Measurements from ENCODE around the gene DLGAP1.

The DLGAP1 gene

DNA sequence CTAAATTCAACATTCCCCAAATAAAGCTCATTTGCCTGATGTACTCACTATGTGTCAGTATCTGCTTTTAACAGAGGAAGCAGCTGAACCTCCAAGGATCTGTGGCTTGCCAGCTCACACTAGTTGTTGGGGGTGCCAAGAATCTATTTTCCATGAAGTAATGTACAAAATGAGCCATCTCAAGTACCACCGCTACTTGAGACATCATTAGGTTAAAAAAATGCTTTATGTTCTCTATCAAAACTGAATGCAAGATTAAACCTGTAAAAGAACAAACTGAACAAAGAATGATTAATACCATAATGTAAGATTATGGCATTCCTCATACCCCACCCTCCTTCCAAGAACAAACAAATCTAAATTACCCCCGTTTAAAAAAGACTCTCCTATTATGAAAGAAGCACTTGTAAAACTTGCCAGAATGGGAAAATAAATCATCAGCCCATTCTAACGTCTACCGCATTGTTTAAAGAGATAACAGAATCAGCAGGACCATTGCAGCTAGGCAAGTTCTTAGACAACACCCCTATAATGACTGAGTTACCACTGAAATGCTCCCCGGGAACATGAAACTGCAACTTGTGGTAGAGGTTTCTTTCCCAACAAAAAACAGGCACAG lies 471.6 kb downstream of the DLGAP1 start:
- peaks cover 14% of the 10 kb centered on the region for H3K4me1 Mint-ChIP-seq (ENCODE audit: low read depth)
- H3K27me3 Mint-ChIP-seq = peaks cover 2% of the 10 kb centered on the region
- no peak overlapping the region for H3K27ac Mint-ChIP-seq
- H3K4me3 Mint-ChIP-seq = no peak overlapping the region
- peaks cover 8% of the 10 kb centered on the region for H3K36me3 Mint-ChIP-seq
- peaks cover 4% of the 10 kb centered on the region for H3K9me3 Mint-ChIP-seq (ENCODE audit: low read depth)

DNA sequence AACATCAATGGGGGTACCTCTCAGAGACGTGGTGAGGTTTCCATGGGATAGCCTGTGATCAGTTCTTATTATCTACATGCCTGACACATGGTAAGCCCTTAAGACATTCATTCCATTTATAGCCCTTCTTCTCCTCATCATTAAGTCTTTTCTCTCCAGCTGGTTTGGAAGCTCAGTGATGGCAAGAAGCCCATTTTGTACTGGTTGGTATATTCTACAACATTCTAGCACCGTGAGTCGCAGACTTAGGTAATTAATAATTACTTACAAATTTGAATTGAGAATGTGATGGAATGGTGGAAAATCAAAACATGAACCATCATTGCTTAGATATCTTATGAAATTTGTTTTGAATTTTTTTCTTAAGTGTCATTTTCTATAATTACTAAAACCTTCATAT lies 472.6 kb downstream of the DLGAP1 start:
- Mint-ChIP-seq H3K4me3 (no peak overlapping the region), H3K27me3 (peaks cover 2% of the 10 kb centered on the region), H3K9me3 (ENCODE audit: low read depth) (peaks cover 4% of the 10 kb centered on the region), H3K36me3 (peaks cover 8% of the 10 kb centered on the region), H3K27ac (no peak overlapping the region), H3K4me1 (ENCODE audit: low read depth) (peaks cover 14% of the 10 kb centered on the region)

DNA sequence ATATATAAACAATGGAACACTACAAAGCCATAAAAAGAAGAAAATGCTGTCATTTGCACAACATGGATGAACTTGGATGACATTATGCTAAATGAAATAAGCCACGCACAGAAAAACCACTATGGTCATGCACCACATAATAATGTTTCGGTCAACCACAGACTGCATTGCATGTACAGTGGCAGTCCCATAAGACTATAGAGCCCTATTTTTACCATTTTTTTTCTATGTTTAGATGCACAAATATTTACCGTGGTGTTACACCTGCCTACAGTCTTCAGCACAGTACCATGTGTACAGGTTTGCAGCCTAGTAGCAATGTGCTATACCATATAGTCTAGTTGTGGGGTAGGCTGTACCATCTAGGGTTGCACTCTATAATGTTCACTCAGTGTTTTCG lies 476.1 kb downstream of the DLGAP1 start:
- Mint-ChIP-seq H3K27ac (no peak overlapping the region), H3K4me3 (no peak overlapping the region), H3K36me3 (peaks cover 5% of the 10 kb centered on the region), H3K27me3 (peaks cover 2% of the 10 kb centered on the region), H3K4me1 (ENCODE audit: low read depth) (peaks cover under 1% of the 10 kb centered on the region), H3K9me3 (ENCODE audit: low read depth) (peaks cover 4% of the 10 kb centered on the region)

DNA sequence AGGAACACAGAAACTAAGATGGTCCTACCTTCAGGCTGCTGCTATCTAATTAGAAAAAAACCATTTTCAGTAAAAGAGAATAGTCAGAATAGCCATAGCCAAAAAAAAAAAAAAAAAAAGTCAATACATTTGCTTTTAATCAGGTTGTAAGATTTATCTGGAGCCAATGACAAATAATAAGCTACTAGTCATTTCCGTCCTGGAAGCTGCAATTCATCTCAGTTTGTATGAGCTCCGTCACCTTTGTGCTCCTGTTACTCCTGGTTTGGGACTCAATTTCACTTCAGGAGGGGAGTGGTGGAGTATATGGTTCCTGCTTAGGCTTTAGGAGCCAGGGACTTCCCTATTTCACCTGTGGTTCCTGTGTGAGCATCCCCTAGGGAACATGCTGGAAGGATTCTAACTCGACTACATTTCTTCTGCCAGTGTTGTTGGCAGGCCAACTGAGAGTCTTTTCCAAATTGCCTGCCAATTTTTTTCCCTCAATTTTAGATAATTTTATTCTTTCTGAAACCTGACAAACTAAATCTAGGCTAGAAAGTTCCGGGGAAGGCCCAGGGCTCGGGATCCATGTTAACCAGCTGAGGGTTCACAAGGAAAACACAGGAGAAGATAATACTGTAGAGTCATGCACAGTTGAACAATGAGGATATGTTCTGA lies 481.8 kb downstream of the DLGAP1 start:
- H3K27ac Mint-ChIP-seq = no peak overlapping the region
- H3K4me3 Mint-ChIP-seq = no peak overlapping the region
- H3K9me3 Mint-ChIP-seq (ENCODE audit: low read depth) = no peaks in the 10 kb centered on the region
- no peaks in the 10 kb centered on the region for H3K27me3 Mint-ChIP-seq
- no peaks in the 10 kb centered on the region for H3K36me3 Mint-ChIP-seq
- no peaks in the 10 kb centered on the region for H3K4me1 Mint-ChIP-seq (ENCODE audit: low read depth)

DNA sequence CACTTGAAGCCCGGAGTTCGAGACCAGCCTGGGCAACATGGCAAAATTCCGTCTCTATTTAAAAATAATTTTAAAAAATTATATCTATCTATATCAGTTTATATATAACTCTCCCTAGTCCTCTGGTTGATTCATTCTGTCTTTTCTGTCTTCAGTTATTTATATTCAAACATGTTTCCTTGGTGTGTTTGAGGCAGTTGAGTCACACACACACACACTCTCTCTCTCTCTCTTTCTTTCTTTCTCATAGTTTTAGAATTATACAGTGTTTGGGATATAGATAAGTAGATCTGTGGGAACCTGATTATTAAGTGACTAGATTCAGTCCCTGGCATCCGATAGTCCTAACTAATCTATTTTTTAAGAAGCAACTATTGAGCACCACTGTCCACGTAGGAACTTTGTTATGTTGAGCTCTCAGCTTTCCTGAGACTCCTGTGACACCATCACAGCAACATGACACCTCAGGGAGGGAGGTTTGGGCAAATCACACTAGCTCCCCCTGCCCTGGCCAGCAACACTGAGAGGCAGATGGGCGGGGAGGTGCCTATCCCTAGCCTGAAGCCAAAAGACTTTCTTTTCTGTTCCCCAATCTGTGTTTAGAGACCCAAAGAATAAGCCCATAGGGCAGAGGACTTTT lies 482.7 kb downstream of the DLGAP1 start:
- no peaks in the 10 kb centered on the region for H3K36me3 Mint-ChIP-seq
- H3K4me1 Mint-ChIP-seq (ENCODE audit: low read depth) = no peaks in the 10 kb centered on the region
- no peaks in the 10 kb centered on the region for H3K27me3 Mint-ChIP-seq
- no peak overlapping the region for H3K4me3 Mint-ChIP-seq
- H3K9me3 Mint-ChIP-seq (ENCODE audit: low read depth) = no peaks in the 10 kb centered on the region
- no peak overlapping the region for H3K27ac Mint-ChIP-seq

DNA sequence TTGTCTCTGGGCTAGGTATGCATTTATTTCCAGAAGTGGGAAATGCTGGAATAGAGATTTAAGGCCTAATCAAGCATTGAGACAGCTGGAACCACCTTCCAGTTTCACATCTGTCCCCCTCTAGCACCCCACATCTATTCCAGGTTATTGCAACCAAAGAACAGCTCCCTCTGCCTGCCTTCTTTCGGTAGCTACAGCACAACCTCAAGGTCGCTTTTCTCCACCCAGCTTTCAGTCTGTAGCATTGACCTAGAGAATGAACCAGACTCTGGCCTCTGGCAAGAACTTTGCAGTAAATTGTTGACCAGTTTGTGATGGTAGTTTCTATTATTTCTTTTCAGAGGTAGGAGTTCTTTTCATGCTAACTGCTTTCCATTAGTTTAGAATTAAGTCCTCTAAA lies 484.2 kb downstream of the DLGAP1 start:
- Mint-ChIP-seq H3K27me3 (no peaks in the 10 kb centered on the region), H3K27ac (no peak overlapping the region), H3K4me1 (ENCODE audit: low read depth) (no peaks in the 10 kb centered on the region), H3K4me3 (no peak overlapping the region), H3K9me3 (ENCODE audit: low read depth) (no peaks in the 10 kb centered on the region), H3K36me3 (no peaks in the 10 kb centered on the region)

DNA sequence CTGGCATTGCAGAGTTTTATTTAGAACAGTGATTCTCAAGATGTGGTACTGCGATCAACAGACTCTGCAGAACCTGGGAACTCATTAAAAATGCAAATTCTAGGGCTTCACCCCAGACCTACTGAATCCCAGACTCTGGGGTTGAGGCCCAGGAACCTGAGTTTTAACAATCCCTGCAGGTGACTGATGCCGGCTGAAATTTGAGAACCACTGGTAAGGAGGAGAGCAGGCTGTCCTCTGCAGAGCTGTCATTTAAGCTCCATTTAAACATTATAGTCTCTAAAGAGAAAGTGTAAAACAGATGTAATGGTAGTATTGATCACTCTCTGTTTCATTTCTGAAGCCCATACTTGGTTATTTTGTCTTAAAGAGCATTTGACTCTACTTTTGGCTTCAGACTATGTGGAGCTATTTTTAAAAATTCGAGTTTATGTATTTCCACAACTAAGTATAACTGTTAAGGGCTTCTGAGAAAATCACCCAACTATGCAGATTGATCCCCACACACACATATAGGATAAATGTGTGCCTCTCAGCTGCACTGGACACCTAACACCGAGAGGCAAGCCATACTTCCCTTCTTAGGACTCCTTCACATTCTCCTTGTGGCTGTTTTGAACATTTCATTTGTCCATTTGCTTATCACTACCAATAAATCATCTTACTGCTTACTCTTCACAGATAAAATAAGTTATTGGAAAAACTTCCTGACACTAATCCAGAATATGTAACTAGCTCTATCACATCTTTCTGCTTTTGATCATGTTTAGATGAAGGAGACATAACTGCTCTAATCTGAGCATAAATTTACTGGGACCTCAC lies 487.5 kb downstream of the DLGAP1 start:
- Mint-ChIP-seq H3K36me3 (no peaks in the 10 kb centered on the region), H3K9me3 (ENCODE audit: low read depth) (no peaks in the 10 kb centered on the region), H3K27ac (no peak overlapping the region), H3K27me3 (peaks cover 2% of the 10 kb centered on the region), H3K4me3 (no peak overlapping the region), H3K4me1 (ENCODE audit: low read depth) (no peaks in the 10 kb centered on the region)

DNA sequence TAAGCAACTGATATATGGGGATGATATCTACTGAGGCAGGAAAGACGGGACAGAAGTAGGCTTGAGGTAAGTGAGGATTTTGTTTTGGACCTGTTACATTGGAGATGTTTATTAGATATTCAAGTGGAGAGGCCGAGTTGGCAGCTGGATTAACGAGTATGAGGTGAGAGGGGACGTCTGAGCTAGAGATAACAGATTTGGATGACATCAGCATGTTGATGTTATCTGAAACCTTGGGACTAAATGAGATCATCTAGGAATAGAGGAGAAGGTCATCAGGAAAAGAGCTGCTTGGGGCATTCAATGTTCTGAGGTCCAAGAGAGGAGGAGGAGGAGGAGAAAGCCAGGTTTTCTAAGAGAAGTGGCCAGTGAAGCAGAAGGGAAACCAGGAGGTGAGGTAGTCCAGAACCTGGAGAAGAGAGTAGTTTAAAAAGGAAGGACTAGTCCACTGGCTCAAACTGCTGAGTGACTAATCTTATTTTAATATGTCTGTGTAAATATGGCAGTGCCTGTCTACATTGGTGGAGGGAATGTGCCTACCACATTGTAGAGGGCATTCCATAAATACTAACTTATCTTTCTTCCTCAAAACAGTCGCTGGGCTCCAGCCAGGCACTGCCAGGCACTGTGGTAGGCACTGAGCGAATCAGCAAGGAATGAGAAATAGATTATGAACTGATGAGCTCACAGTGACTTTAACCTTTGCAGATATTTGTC lies 488.3 kb downstream of the DLGAP1 start:
- no peaks in the 10 kb centered on the region for H3K36me3 Mint-ChIP-seq
- no peaks in the 10 kb centered on the region for H3K9me3 Mint-ChIP-seq (ENCODE audit: low read depth)
- H3K4me3 Mint-ChIP-seq = no peak overlapping the region
- no peaks in the 10 kb centered on the region for H3K4me1 Mint-ChIP-seq (ENCODE audit: low read depth)
- H3K27me3 Mint-ChIP-seq = peaks cover 2% of the 10 kb centered on the region
- no peak overlapping the region for H3K27ac Mint-ChIP-seq

DNA sequence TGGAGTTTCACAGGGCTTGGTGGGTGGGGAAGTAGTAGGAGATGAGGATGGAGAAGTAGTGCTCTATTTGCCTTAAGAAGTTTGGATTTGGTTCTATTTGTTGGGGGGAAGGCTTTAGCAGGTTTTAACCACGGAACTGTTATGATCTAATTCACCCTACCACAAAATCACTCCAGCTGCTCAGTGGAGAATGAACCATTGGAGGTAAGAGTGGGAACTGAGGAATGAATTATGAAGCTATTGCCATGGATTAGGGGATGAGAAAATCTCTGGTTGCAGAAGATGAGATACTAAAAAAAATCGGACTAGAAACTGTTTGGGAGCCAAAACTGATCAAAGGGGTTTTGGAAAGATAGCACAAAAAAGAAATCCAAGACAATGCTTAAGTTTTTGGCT lies 488.9 kb downstream of the DLGAP1 start:
- Mint-ChIP-seq H3K4me3 (no peak overlapping the region), H3K9me3 (ENCODE audit: low read depth) (no peaks in the 10 kb centered on the region), H3K36me3 (no peaks in the 10 kb centered on the region), H3K27me3 (peaks cover 2% of the 10 kb centered on the region), H3K4me1 (ENCODE audit: low read depth) (no peaks in the 10 kb centered on the region), H3K27ac (no peak overlapping the region)

DNA sequence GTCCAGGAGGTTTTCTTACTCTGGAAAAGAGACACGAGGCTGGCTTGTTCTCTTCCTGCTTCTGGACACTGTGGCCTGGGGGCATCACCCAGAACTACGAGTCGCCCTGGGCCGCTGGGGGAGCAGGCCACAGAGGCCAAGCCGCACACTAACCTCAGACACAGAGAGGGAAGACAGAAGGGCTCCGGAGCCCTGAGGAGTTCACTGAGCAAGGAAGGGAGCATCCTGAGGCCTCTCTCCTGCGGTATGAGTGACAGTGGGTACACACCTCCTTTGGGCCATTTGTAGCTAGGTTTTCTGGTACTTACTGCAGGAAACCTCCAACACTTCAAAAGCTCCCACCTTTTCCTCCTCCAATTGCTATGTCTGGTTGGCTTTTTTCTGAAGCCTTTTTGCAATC lies 494.1 kb downstream of the DLGAP1 start:
- Mint-ChIP-seq H3K27me3 (peaks cover 5% of the 10 kb centered on the region), H3K9me3 (ENCODE audit: low read depth) (no peaks in the 10 kb centered on the region), H3K27ac (no peak overlapping the region), H3K4me3 (no peak overlapping the region), H3K4me1 (ENCODE audit: low read depth) (no peaks in the 10 kb centered on the region), H3K36me3 (no peaks in the 10 kb centered on the region)

DNA sequence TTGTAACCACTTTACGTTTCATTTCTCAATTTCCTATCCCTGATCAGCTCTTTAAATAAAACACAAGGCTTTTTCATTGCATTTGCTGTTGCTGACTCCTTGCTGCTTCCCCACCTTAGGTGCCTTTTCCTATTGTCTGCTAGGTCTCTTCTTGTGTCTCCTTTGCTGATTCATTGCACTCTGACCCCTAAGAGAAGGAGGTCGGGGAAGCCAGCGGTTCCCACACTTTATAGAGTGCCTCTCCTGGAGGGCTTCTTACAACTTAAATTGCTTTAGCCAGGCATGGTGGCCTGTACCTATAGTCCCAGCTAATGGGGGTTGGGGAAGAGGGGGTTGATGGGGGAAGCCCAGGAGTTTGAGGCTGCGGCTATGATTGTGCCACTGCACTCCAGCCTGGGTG lies 495.0 kb downstream of the DLGAP1 start:
- H3K4me1 Mint-ChIP-seq (ENCODE audit: low read depth) = no peaks in the 10 kb centered on the region
- H3K27ac Mint-ChIP-seq = no peak overlapping the region
- H3K36me3 Mint-ChIP-seq = no peaks in the 10 kb centered on the region
- H3K4me3 Mint-ChIP-seq = no peak overlapping the region
- no peaks in the 10 kb centered on the region for H3K9me3 Mint-ChIP-seq (ENCODE audit: low read depth)
- H3K27me3 Mint-ChIP-seq = peaks cover 5% of the 10 kb centered on the region

DNA sequence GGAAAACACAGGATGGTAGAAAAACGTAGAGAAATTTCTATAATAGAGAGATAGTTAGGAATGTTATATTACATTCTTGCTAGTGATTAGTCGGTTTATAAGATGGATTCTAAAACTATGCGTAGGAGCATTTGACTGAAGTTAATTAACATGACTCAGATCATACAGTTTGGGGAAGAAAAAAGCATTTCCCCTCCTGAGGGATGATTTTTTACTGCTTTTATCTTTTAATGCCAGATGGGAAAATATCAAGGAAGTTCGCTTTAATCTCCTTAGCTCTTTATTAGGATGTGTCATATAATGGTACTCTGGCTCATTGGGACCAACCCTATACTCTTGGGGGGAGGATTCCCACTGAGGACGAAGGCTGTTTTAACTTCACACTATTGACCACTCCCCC lies 503.1 kb downstream of the DLGAP1 start:
- Mint-ChIP-seq H3K36me3 (no peaks in the 10 kb centered on the region), H3K27ac (no peak overlapping the region), H3K9me3 (ENCODE audit: low read depth) (peaks cover 4% of the 10 kb centered on the region), H3K27me3 (peaks cover 4% of the 10 kb centered on the region), H3K4me1 (ENCODE audit: low read depth) (no peaks in the 10 kb centered on the region), H3K4me3 (no peak overlapping the region)

DNA sequence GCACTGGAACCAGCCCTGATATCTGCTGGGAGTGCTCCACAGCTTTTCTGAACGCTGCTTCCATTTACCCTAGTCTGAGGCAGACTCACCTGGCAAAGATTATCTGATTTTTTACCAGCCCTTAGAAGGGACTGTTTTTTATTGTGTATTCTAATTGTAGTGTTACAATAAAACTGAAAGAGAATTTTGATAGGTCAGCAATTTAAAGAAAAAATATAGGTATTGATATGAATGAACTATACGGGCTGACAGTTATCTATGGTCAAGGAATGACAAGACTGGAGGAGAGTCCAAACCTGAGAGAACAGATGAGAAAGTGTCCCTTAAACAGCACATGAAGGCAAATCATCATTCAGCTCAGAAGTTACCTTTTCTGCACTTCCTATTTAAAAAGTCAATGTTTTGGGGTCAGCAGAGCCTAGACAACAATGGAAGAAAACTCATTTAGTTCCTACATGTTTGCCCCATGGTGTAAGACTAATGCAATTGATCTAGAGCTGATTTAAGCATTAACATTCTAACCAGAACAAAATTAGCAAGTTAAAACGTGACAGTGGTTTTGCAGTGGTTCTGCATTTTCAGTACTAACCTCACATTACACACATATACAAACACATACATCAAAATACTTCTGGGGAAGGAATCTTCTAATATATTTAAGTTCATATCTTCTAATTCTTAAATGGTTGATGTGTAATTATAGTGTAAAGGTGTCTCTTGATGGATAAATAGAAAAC lies 504.3 kb downstream of the DLGAP1 start:
- H3K36me3 Mint-ChIP-seq = no peaks in the 10 kb centered on the region
- peaks cover 2% of the 10 kb centered on the region for H3K27me3 Mint-ChIP-seq
- H3K4me1 Mint-ChIP-seq (ENCODE audit: low read depth) = no peaks in the 10 kb centered on the region
- no peak overlapping the region for H3K27ac Mint-ChIP-seq
- H3K4me3 Mint-ChIP-seq = no peak overlapping the region
- peaks cover 4% of the 10 kb centered on the region for H3K9me3 Mint-ChIP-seq (ENCODE audit: low read depth)

DNA sequence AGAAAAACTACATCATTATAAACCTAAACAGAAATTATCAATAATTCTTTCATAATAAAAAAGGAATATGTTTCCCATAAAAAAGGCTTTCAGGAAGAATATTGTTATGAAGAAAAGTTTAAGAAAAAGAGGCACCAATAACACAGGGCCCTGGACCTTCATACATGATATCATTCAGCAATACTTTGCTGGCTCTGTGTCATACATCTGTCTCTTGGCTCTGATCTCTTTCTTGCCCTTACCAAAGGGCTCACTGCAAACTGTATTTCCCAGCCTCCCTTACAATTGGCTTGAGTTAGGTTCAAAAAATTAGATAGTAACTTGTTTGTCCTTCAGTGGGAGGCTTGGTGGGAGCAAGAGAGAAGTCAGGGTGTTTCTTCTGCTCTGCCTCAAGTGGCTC lies 506.1 kb downstream of the DLGAP1 start:
- Mint-ChIP-seq H3K9me3 (ENCODE audit: low read depth) (peaks cover 4% of the 10 kb centered on the region), H3K27me3 (peaks cover 2% of the 10 kb centered on the region), H3K27ac (no peak overlapping the region), H3K4me3 (no peak overlapping the region), H3K36me3 (no peaks in the 10 kb centered on the region), H3K4me1 (ENCODE audit: low read depth) (no peaks in the 10 kb centered on the region)
